ENCODE measurements around the gene ZNF219. TPM values are rescaled to one million over a fixed set of nuclear protein-coding genes. Genes with fewer than 3 reads are reported as not detected.

The ZNF219 gene
- total RNA-seq (10 to 100 TPM; 13.8 to 20.6 TPM), total RNA-seq (9.6 to 18.3 reads per million in 2 donors)

DNA sequence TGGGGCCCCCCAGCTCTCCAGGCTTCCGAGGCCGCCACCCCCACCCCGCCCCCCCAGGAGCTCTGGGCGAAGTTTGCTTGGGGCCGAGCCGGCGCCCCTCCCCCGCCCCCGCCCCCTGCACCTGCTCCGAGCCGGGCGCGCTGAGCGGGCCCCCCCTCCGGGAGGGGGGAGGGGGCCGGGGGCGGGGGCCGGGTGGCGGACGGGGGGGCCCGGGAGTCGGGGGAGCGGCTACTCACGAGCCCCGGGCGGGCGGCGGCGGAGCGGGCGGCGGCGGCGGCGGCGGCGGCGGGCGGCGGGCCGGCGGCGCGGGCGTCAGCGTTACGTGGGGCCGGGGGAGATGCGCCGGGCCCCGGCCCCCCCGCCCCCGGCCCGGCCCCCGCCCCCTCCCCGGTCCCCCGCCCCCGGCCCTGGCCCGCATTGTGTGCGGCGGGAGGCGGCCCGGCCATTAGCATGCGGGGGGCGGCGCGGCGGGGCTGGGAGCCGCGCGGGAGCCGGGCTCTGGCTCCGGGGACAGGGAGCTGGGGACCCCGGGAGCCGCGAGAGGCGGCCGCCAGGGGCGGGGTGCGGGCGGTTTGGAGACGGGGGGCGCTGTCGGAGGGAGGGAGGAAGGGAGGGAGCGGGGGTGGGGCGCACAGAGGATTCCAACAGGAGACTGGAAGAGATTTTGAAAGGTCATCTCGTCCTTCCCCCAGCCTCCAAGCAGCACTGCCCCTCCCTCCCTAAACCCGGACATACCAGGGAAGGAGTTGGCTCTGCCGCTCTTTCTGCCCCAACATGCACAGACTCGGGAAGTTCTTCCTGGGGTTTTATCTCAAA is at the start of gene ZNF219:
TSS of gene ZNF219 (minus strand) at position 580 of the 816 bp plus-strand sequence. CDS start 5,064 bp downstream, outside the sequence.
- Mint-ChIP-seq H3K27me3 (no peaks in the 10 kb centered on the region), H3K27ac (peak within 1 kb of the TSS; percentile 89), H3K36me3 (ENCODE audit: low read depth) (no peaks in the 10 kb centered on the region), H3K4me3 (peak within 1 kb of the TSS; percentile 91), H3K4me1 (peaks cover 15% of the 10 kb centered on the region)
- DNase-seq, result peak in 2 of 3 donors; percentile 49 to 55
- no peaks in the 10 kb centered on the region for H3K9me3 ChIP-seq (ENCODE audit: control insufficient read depth, low read length, poor library complexity, severe bottlenecking)
- ATAC-seq, result peak; percentile 60

- Mint-ChIP-seq H3K27me3 (peaks cover 12% of the 10 kb centered on the region), H3K4me3 (no peak overlapping the region), H3K27ac (no peak overlapping the region), H3K36me3 (ENCODE audit: low read depth) (peaks cover 5% of the 10 kb centered on the region), H3K4me1 (no peaks in the 10 kb centered on the region)
- no peak for ATAC-seq
- no peak for DNase-seq
- H3K9me3 ChIP-seq (ENCODE audit: control insufficient read depth, low read length, poor library complexity, severe bottlenecking), result no peaks in the 10 kb centered on the region
Measured at GRCh38 chr14:21145437-21145836, 47.0 kb upstream of the ZNF219 start.

- H3K9me3 ChIP-seq (ENCODE audit: control insufficient read depth, low read length, poor library complexity, severe bottlenecking), result no peaks in the 10 kb centered on the region
- H3K27me3 Mint-ChIP-seq, result peaks cover 12% of the 10 kb centered on the region
- peaks cover 5% of the 10 kb centered on the region for H3K36me3 Mint-ChIP-seq (ENCODE audit: low read depth)
- H3K4me1 Mint-ChIP-seq, result no peaks in the 10 kb centered on the region
- no peak for DNase-seq
- H3K27ac Mint-ChIP-seq, result no peak overlapping the region
- no peak overlapping the region for H3K4me3 Mint-ChIP-seq
- ATAC-seq, result no peak
Measured at GRCh38 chr14:21142357-21142756, 43.9 kb upstream of the ZNF219 start.

- H3K27me3 Mint-ChIP-seq, result peaks cover 6% of the 10 kb centered on the region
- ATAC-seq, result no peak
- no peak overlapping the region for H3K4me3 Mint-ChIP-seq
- H3K27ac Mint-ChIP-seq, result no peak overlapping the region
- H3K36me3 Mint-ChIP-seq (ENCODE audit: low read depth), result peaks cover 2% of the 10 kb centered on the region
- H3K4me1 Mint-ChIP-seq, result peaks cover 2% of the 10 kb centered on the region
- no peak for DNase-seq
- no peaks in the 10 kb centered on the region for H3K9me3 ChIP-seq (ENCODE audit: control insufficient read depth, low read length, poor library complexity, severe bottlenecking)
Measured at GRCh38 chr14:21136024-21136423, 37.6 kb upstream of the ZNF219 start.

DNA sequence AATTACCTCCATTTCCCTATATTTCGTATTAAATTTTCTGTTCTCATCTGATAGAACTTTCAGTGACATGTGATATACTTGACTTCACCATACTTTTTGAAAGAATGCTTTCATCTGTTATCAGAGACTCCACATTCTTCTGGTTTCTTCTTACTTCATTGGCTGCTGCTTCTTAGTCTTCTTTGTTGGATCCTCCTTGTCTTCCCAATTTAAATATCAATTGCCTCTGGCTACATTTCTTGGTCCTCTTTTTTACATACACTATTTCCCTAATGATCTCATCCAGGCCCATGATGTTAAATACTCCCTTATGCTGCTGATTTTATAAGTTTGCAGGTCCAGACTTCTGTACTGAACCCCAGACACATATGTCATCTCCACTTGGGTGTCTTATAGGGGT is 35.4 kb upstream of the ZNF219 start:
- DNase-seq, result no peak
- H3K4me3 Mint-ChIP-seq, result no peak overlapping the region
- peaks cover 6% of the 10 kb centered on the region for H3K27me3 Mint-ChIP-seq
- peaks cover 2% of the 10 kb centered on the region for H3K4me1 Mint-ChIP-seq
- no peak for ATAC-seq
- no peaks in the 10 kb centered on the region for H3K9me3 ChIP-seq (ENCODE audit: control insufficient read depth, low read length, poor library complexity, severe bottlenecking)
- no peak overlapping the region for H3K27ac Mint-ChIP-seq
- peaks cover 2% of the 10 kb centered on the region for H3K36me3 Mint-ChIP-seq (ENCODE audit: low read depth)

DNA sequence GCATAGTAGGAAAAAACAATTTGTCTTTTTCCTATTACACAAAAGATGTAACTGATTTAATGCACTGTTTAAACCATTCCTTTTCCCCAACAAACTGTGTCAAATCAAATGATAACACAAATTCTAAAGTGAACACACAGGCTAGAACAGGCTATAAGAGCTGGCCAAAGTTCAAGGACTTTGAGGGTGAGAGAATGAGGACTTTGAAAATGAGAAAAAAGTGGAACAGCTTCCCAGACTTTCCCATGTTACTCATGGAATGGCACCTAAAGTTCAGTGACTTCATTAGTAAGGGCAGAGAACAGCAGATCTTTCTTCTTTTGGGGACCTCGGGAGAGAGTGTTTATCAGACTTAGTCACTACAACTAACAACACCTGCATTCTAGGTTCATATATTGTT is 25.0 kb upstream of the ZNF219 start:
- H3K27me3 Mint-ChIP-seq, result peaks cover 45% of the 10 kb centered on the region
- H3K4me3 Mint-ChIP-seq, result no peak overlapping the region
- H3K36me3 Mint-ChIP-seq (ENCODE audit: low read depth), result no peaks in the 10 kb centered on the region
- no peak overlapping the region for H3K27ac Mint-ChIP-seq
- no peaks in the 10 kb centered on the region for H3K9me3 ChIP-seq (ENCODE audit: control insufficient read depth, low read length, poor library complexity, severe bottlenecking)
- no peaks in the 10 kb centered on the region for H3K4me1 Mint-ChIP-seq
- no peak for ATAC-seq
- no peak for DNase-seq

DNA sequence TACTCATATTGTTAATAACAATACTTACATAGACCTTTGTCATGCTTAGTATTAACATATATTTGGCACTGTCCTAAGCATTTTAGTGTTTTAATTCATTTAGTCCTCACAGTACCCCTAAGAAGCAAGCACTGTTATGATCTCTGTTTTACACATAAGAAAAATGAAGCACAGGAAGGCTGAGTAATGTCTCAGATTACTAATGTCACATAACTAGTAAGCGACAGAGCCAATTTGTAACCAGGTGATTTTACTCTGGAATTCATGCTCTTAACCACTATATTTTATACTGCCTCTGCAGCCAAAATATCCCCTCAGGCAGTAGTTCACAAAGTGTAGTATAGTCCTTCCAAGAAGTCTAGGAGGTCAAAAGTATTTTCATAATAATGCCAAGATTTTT is 22.7 kb upstream of the ZNF219 start:
- H3K4me3 Mint-ChIP-seq, result no peak overlapping the region
- no peak for ATAC-seq

DNA sequence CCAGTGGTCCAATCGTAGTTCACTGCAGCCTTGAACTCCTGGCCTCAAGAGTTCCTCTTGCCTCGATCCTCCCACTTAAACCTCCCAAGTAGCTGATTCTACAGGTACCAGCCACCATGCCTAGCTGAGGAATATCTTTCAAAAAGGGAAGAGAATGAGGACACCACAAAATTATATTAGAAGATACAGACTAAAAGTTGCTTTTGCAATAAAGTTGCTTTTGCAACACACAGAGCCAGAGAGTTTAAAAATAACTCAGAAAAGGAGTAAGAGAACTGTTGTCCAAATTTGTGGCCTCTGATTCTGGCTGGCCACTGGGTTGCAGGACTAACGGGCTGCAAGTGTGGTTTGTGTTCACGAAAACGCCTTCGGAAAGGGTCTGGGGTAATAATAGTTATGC is 22.2 kb upstream of the ZNF219 start:
- Mint-ChIP-seq H3K36me3 (ENCODE audit: low read depth) (no peaks in the 10 kb centered on the region), H3K4me3 (no peak overlapping the region), H3K27me3 (peaks cover 34% of the 10 kb centered on the region), H3K27ac (no peak overlapping the region), H3K4me1 (no peaks in the 10 kb centered on the region)
- ATAC-seq (no peak), DNase-seq (no peak)
- no peaks in the 10 kb centered on the region for H3K9me3 ChIP-seq (ENCODE audit: control insufficient read depth, low read length, poor library complexity, severe bottlenecking)

More for the DNA sequence above, 22.7 kb upstream of the ZNF219 start:
- H3K4me1 Mint-ChIP-seq, result no peaks in the 10 kb centered on the region
- no peaks in the 10 kb centered on the region for H3K9me3 ChIP-seq (ENCODE audit: control insufficient read depth, low read length, poor library complexity, severe bottlenecking)
- H3K27ac Mint-ChIP-seq, result no peak overlapping the region
- no peaks in the 10 kb centered on the region for H3K36me3 Mint-ChIP-seq (ENCODE audit: low read depth)
- DNase-seq, result no peak
- H3K27me3 Mint-ChIP-seq, result peaks cover 37% of the 10 kb centered on the region

- DNase-seq (no peak), ATAC-seq (no peak)
- Mint-ChIP-seq H3K4me3 (no peak overlapping the region), H3K27ac (no peak overlapping the region), H3K27me3 (peaks cover 34% of the 10 kb centered on the region), H3K4me1 (no peaks in the 10 kb centered on the region), H3K36me3 (ENCODE audit: low read depth) (no peaks in the 10 kb centered on the region)
- no peaks in the 10 kb centered on the region for H3K9me3 ChIP-seq (ENCODE audit: control insufficient read depth, low read length, poor library complexity, severe bottlenecking)
Measured at GRCh38 chr14:21118933-21119332, 20.5 kb upstream of the ZNF219 start.

DNA sequence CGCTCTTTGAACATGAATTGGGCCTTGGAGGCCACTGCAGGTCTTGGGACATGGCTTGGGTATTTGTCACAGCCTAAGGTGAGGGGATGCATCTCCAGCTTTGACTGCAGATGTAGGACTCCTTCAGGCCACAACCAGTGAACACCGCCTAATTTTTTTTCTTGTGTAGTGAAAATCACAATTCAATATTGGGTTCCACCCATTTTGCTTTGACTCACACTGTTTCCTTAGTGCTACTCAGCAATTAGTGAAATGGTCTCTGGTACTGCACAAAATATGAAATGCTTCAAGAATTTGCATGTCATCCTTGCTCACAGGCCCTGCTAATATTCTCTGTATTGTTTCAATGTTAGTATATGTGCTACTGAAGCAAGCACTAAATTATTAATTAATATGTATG is 14.9 kb upstream of the ZNF219 start:
- Mint-ChIP-seq H3K4me1 (no peaks in the 10 kb centered on the region), H3K4me3 (no peak overlapping the region), H3K36me3 (ENCODE audit: low read depth) (no peaks in the 10 kb centered on the region), H3K27ac (no peak overlapping the region), H3K27me3 (peaks cover 7% of the 10 kb centered on the region)
- DNase-seq (no peak), ATAC-seq (no peak)
- no peaks in the 10 kb centered on the region for H3K9me3 ChIP-seq (ENCODE audit: control insufficient read depth, low read length, poor library complexity, severe bottlenecking)

DNA sequence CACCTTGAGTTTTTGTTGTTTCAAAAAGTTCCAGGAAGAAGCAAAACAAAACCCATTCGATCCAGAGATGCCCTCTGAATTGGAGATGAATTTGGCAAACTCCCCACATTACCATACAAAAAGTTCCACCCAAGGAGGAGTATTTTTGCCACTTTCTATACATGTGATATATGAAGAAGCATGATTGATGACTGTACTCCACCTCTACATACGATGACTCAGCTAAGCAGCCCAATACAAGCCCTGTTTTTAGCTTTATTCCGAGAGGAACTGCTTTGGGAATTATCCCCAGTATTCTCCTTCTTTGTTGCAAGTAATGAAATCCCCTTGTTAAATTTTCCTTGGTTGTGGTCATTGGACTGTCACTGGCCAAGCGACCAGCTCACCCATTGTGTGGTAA is 13.8 kb upstream of the ZNF219 start:
- no peaks in the 10 kb centered on the region for H3K36me3 Mint-ChIP-seq (ENCODE audit: low read depth)
- no peaks in the 10 kb centered on the region for H3K4me1 Mint-ChIP-seq
- DNase-seq (no peak), ATAC-seq (no peak)
- no peak overlapping the region for H3K4me3 Mint-ChIP-seq
- no peaks in the 10 kb centered on the region for H3K27me3 Mint-ChIP-seq
- H3K27ac Mint-ChIP-seq, result no peak overlapping the region
- H3K9me3 ChIP-seq (ENCODE audit: control insufficient read depth, low read length, poor library complexity, severe bottlenecking), result no peaks in the 10 kb centered on the region

DNA sequence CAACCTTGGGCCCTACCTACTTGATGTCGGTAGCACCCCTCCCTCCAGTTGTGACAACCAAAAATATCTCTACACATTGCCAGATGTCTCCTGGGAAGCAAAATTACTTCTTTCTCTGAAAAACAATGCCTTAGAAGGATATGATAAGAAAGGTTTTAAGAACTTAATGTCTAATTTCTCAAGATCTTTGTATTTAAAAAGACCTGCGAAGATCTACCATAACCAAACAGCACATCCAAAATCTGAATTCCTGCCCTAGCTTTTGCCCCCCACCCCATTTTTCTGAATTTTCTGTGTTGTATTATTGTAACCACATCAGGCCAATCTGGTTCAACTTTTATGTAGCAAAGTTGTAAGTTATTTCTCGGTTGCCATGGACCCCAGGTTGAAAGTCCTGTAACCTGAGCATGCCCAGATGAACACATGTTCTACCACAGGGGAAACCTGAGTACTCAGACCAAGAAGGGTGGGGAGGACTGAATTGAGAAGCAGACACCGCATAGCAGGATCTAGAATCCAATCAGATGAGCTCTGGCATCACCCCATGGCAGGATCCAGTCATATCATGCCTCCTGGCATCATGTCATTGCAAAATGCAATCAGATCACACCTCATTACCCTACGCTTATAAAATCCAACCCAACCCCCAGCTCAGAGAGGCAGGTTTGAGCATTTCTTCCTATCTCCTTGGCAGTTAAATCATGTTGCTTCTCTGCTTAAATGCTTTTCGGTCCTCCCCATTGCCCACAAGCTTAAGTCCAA is 11.1 kb upstream of the ZNF219 start:
- no peaks in the 10 kb centered on the region for H3K36me3 Mint-ChIP-seq (ENCODE audit: low read depth)
- ATAC-seq (no peak), DNase-seq (no peak)
- no peak overlapping the region for H3K27ac Mint-ChIP-seq
- H3K9me3 ChIP-seq (ENCODE audit: control insufficient read depth, low read length, poor library complexity, severe bottlenecking), result no peaks in the 10 kb centered on the region
- H3K4me1 Mint-ChIP-seq, result peaks cover 7% of the 10 kb centered on the region
- no peak overlapping the region for H3K4me3 Mint-ChIP-seq
- H3K27me3 Mint-ChIP-seq, result no peaks in the 10 kb centered on the region

- Mint-ChIP-seq H3K27ac (peak overlapping the region; percentile 41), H3K36me3 (ENCODE audit: low read depth) (no peaks in the 10 kb centered on the region), H3K4me3 (no peak overlapping the region), H3K27me3 (no peaks in the 10 kb centered on the region), H3K4me1 (peaks cover 9% of the 10 kb centered on the region)
- no peaks in the 10 kb centered on the region for H3K9me3 ChIP-seq (ENCODE audit: control insufficient read depth, low read length, poor library complexity, severe bottlenecking)
- ATAC-seq, result no peak
- DNase-seq, result no peak
Measured at GRCh38 chr14:21108791-21109190, 10.3 kb upstream of the ZNF219 start.
